Lower leg skin (tissue), 4 donors: ENCODE measurements around the gene CCT6B. TPM values are rescaled to one million over a fixed set of nuclear protein-coding genes. Genes with fewer than 3 reads are reported as not detected.
A peak's percentile ranks its signal among the peaks of the same experiment; 100 is the strongest.

Experiments
- DNase-seq, 2 donors: peaks; one replicate each; pipeline ENCODE4 v3.0.0-alpha.2; 2019; ENCODE audit warnings: low spot score in 2 of 2
- H3K4me3 ChIP-seq: fragments of 200-600 bp; sonication (generic); 2 replicates; pipeline ENCODE4 v1.5.1; 2017; ENCODE audit warnings: mild to moderate bottlenecking, low read depth; ENCODE audit not compliant: poor library complexity, severe bottlenecking
- POLR2A ChIP-seq, 2 donors: fragments of 450-650 bp; IDR thresholded peaks; one replicate each; pipeline ENCODE4 v1.6.1; 2016 to 2017; ENCODE audit warnings: antibody characterized with exemption in 2 of 2, mild to moderate bottlenecking in 1 of 2, moderate library complexity in 1 of 2
- WGBS, 2 donors: methylation state at CpG; one replicate each; pipeline ENCODE4 v1.1.5; 2018; 5-methylcytosine and 5-hydroxymethylcytosine counted together
- intact Hi-C: fragments of 100-400 bp; cut with DNase I; formaldehyde crosslinking; loops from one replicate; pipeline ENCODE4 v1.15.0; 2023; ENCODE audit warnings: low total_unique reads
- total RNA-seq, 4 donors: library from RNA; depleted of rRNA; stranded (reverse); fragments of >200 nt; gene quantifications; one replicate each; pipeline ENCODE4 v1.1.0, GENCODE V29; 2016
- TF ChIP-seq, protein P1 (sequence below), 3 donors: fragments of 450-650 bp; IDR thresholded peaks; one replicate each; pipeline ENCODE4 v1.5.1; 2016; ENCODE audit warnings: antibody characterized with exemption in 3 of 3, mild to moderate bottlenecking in 3 of 3, moderate library complexity in 2 of 3

CCT6B gene
- total RNA-seq, 4 donors from 2014 or later = 1.3 to 3.4 (median 1.8) TPM

DNA sequence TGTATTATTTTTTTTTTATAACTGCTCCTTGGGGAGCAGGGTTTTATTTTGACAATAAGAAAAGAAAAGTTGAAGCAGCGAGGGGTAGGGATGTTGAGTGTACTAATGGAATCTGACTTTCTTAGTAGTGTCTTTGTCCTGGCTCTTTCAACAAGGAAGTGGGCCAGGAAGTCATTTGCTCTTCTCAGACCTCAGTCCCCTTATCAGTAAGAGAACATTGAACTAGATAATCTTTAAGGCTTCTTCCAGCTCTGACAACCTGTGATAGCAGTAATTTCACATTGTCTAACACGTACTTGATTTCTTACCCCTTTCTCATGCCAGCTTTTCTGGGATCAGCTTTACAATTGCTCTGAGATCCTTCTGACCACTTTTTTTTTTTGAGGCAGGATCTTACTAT, 27.4 kb upstream of the CCT6B start:
- TF ChIP-seq POLR2A (IDR thresholded peaks at IDR 0.05) = no peak
- TF ChIP-seq, protein P1, sequence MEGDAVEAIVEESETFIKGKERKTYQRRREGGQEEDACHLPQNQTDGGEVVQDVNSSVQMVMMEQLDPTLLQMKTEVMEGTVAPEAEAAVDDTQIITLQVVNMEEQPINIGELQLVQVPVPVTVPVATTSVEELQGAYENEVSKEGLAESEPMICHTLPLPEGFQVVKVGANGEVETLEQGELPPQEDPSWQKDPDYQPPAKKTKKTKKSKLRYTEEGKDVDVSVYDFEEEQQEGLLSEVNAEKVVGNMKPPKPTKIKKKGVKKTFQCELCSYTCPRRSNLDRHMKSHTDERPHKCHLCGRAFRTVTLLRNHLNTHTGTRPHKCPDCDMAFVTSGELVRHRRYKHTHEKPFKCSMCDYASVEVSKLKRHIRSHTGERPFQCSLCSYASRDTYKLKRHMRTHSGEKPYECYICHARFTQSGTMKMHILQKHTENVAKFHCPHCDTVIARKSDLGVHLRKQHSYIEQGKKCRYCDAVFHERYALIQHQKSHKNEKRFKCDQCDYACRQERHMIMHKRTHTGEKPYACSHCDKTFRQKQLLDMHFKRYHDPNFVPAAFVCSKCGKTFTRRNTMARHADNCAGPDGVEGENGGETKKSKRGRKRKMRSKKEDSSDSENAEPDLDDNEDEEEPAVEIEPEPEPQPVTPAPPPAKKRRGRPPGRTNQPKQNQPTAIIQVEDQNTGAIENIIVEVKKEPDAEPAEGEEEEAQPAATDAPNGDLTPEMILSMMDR (IDR thresholded peaks at IDR 0.05) = no peak
- intact Hi-C loops = no loop called here
- WGBS, 2 donors = 86 to 93% methylated on average over 2 of the region's 2 CpGs
- no peak overlapping the region for H3K4me3 ChIP-seq
- DNase-seq = no peak

DNA sequence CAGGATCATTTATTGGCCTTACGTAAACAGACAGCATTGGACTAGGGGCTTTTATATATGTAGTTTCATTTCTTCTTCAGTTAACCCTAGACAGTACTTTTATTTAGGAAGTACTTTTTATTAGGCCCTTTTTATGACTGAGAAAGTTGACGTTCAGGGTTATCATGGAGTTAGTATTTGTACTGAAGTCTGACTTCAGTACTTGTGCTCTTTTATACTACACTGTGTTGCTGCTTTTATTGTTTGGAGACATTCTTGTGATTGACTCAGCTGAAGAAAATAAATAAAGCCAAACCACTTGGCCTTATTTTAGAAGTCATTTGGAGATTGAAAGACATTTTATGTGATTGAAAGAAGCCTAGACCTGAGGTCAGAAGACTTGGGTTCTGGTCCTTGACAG, 26.0 kb upstream of the CCT6B start:
- H3K4me3 ChIP-seq = no peak overlapping the region
- no peak for DNase-seq
- TF ChIP-seq POLR2A (IDR thresholded peaks at IDR 0.05) = no peak
- TF ChIP-seq, protein P1 (IDR thresholded peaks at IDR 0.05) = no peak
- intact Hi-C loops = no loop called here
- 85 to 90% methylated on average over 2 of the region's 2 CpGs for WGBS, 2 donors

DNA sequence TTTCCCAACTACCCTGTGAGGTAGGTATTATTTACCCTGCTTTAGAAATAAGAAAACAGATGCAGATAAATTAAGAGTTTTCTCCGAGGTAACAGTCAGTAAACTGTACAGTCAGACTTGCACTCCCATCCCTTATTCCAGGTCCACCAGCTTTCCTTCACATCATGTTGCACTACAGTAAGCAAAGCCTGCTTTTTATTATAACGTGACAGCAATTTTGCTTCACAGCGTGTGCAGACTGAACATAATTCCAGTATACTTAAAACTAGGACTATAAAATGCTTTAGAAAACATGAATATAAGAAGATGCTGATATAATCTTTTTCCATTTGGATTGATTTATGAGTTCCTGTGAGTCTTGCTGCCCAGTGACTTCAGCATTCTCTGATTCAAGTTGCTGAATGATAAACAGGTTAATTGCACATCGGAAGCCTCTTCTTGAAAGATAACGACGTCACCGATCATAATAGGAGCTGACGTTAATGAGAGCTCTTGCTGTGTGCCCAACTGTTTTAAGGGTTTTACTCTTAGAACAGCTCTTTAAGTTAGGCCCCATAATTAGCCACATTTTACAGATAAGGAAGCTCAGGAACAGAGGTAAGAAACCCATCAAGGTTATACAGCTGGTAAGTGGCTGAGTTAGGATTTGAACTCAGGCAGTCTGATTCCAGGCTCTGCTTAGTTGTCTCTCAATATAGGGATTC, 20.4 kb upstream of the CCT6B start:
- TF ChIP-seq, protein P1 (IDR thresholded peaks at IDR 0.05) = no peak
- no peak for TF ChIP-seq POLR2A (IDR thresholded peaks at IDR 0.05)
- no peak overlapping the region for H3K4me3 ChIP-seq
- intact Hi-C loops = no loop called here
- DNase-seq = no peak
- 7 to 12% methylated on average over 8 of the region's 8 CpGs for WGBS, 2 donors

DNA sequence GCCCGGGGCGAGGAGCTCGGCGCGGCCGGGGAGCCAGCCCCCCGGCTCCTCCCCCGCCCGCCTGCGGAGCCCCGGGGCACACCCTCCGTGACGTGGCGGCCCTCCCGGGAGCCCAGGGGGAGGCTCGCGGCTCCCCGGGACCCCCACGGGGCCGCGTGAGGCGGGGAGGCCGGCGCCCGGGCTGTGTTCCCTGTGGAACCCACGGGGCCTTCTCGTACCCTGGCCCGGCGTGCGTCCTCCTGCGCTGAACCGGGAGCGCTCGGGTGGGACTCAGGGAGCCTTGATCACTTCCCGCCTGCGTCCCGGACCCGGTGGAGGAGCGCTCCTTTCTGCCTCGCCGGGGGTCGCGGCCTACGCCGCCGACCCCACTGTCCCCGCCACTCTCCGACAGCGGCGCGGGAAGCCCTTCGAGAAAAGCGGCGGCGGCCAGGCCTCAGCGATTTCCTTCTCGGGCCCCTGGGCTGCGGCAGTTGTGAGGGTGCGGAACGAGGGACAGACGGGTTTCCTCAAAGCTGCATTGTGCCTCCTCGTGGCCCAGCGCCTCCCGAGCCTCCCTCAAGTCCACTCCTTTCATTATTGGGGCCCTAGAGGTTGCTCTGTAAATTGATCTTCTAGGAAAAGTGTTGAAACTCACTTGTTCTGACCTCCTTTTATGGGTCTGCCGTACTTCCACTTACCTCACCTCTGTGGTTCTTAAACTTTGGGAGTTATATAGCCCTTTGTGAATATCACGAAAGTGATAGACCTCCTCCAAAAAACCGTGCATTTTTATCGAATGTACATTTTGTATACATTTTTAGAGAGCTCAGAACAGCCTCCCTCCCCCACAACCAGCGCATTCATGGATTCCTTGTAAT, 19.6 kb upstream of the CCT6B start:
- WGBS, 2 donors = 0 to 2% methylated on average over 17 to 28 of the region's 69 CpGs
- TF ChIP-seq POLR2A (IDR thresholded peaks at IDR 0.05) = no peak
- TF ChIP-seq, protein P1 (IDR thresholded peaks at IDR 0.05) = no peak
- intact Hi-C loops = no loop called here
- DNase-seq = peak; percentile 57 to 95
- peak overlapping the region; percentile 59 for H3K4me3 ChIP-seq

DNA sequence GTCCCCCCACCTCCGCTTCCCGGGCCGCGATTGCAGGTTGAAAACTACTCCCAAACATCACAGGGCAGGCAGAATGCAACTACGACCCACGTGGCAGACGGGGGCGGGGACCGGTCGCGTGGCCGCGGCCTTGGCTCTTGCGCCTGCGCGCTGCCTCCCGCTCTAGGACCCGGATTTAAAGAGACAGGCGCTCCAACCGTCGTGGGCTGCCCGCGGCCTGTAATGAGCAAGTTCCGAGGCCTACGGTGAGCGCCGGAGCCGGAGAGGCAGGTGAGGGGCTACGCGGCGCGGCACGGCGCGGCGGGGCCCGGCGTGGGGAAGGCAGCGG, 19.1 kb upstream of the CCT6B start, which contains the start of gene LIG3:
TSS of gene LIG3 (plus strand) at position 160 of the 328 bp plus-strand sequence. CDS start 2,494 bp downstream, outside the sequence.
- WGBS, 2 donors = 0 to 1% methylated on average over 12 to 37 of the region's 39 CpGs
- no peak for TF ChIP-seq POLR2A (IDR thresholded peaks at IDR 0.05)
- intact Hi-C loops = no loop called here

DNA sequence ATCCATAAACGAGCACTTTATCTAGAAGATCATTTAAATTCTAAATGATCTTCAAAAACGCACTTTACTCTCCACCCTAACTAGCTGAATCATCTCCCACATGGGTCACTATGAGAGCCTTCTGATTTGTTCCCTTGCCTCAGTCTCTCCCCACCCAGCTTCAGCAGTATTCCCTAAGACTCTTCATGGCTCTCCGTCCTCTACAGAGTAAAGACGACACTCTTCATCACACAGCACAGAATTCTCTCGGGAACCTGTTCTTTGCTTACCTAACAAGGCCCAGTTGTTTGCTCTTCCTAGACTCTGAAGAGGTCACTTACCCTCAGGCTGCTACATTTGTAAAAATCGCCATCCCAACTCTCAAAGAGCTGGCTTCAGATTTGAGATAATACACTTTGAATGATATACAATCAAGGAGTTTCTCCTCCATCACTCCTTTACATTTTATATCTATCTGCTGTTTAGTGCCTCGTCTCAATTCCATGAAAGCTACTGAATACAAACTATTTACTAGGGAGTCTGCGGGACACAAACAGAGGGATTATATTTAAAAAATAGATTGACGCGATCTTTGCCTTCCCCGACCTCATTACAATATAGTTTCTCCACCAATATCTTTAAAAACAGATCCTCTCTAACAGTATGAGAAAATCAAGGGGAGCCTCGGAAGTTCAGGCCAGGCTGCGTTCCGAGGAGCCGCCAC, 18.5 kb upstream of the CCT6B start:
- no peak for DNase-seq
- intact Hi-C loops = no loop called here
- WGBS, 2 donors = 10 to 12% methylated on average over 15 of the region's 15 CpGs
- peak overlapping the region; percentile 59 for H3K4me3 ChIP-seq
- no peak for TF ChIP-seq POLR2A (IDR thresholded peaks at IDR 0.05)
- TF ChIP-seq, protein P1 (IDR thresholded peaks at IDR 0.05) = peak in 1 of 3 donors; percentile 6

More for the DNA sequence above, 19.1 kb upstream of the CCT6B start, which contains the start of gene LIG3:
- peak; percentile 91 to 98 for DNase-seq
- H3K4me3 ChIP-seq = peak within 1 kb of the TSS; percentile 59
